Measurements from ENCODE around the gene ILKAP. TPM values are rescaled to one million over a fixed set of nuclear protein-coding genes. Genes with fewer than 3 reads are reported as not detected.

ILKAP gene
- total and polyA plus RNA-seq, 2 experiments from 2014 or later: 11.9 to 35.0 TPM

DNA sequence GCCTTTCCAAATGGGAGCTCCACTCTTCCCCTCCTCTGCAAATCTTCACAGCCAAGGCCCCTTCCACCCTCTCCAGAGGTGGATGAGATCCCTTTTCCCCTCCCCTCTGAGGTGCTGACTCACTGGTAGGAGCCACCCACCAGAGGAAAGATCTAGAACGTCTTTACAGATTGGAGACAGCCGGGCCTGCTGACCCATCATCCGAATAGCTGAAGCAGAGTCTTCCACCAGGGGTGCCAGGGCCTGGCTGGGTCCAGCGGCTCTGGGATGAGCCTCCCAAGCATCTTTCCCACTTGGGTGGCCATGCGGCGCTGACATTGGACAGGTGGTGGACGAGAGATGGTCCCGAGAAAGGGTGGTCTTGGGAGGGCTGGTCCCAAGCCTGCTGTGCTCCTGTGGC lies 35.7 kb downstream of the ILKAP start:
- H3K4me3 ChIP-seq: no peak overlapping the region
- no peaks in the 10 kb centered on the region for H3K9me2 ChIP-seq (ENCODE audit: insufficient read depth)
- no peaks in the 10 kb centered on the region for H3K27me3 ChIP-seq (replicated peaks; ENCODE audit: insufficient read depth)
- peaks cover 41% of the 10 kb centered on the region for H3F3A ChIP-seq (ENCODE audit: insufficient read depth)
- no peak overlapping the region for H2AFZ ChIP-seq
- 83 to 84% methylated on average over 8 of the region's 8 CpGs for WGBS, 2 experiments (ENCODE audit: low coverage in 1 of 2, low lambda C conversion rate in 2 of 2, missing lambda C conversion rate in 2 of 2)
- H3K79me2 ChIP-seq (ENCODE audit: insufficient read depth): peaks cover 10% of the 10 kb centered on the region; the same call in 1 of the 2 replicates
- peak overlapping the region; percentile 96; the same call in 1 of the 2 replicates for H3K27ac ChIP-seq
- H3K9me3 ChIP-seq (ENCODE audit: low read depth): no peaks in the 10 kb centered on the region
- TF ChIP-seq EZH2phosphoT487 (IDR thresholded peaks at IDR 0.05; ENCODE audit: insufficient read depth, low read depth) (no peak), EZH2 (IDR thresholded peaks at IDR 0.05; ENCODE audit: insufficient read depth, poor library complexity, severe bottlenecking) (no peak)
- H3K4me2 ChIP-seq (ENCODE audit: unreplicated experiment): peak overlapping the region; percentile 83
- H3K4me1 ChIP-seq (ENCODE audit: insufficient read depth): peaks cover 40% of the 10 kb centered on the region
- H3K9ac ChIP-seq: no peak overlapping the region
- peaks cover 4% of the 10 kb centered on the region; the same call in 1 of the 2 replicates for H3K36me3 ChIP-seq (ENCODE audit: low read depth)
- peak; percentile 53 for DNase-seq
- in situ Hi-C loops (cut with MboI): no loop called here
- no peaks in the 10 kb centered on the region for H4K20me1 ChIP-seq (ENCODE audit: insufficient read depth)

DNA sequence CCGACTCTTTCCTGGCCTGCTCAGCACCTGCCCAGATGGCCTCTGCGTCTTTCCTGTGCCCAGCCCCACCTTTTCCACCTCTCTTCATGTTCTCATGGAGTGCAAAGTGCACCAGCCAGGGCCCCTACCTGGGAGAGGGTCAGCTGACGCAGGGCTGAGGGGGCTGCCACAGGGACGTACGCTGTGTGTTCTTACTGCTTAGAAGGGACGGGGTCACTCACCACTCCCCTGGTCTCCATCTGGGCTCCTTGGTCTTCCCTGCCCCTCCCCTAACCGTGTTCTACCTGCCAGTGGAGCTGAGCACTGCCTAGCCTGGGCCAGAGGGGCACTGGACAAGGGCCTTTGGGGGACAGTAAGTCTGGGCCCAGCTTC lies 36.2 kb downstream of the ILKAP start:
- H3F3A ChIP-seq (ENCODE audit: insufficient read depth): peaks cover 41% of the 10 kb centered on the region
- TF ChIP-seq EZH2phosphoT487 (IDR thresholded peaks at IDR 0.05; ENCODE audit: insufficient read depth, low read depth): no peak
- TF ChIP-seq EZH2 (IDR thresholded peaks at IDR 0.05; ENCODE audit: insufficient read depth, poor library complexity, severe bottlenecking): no peak
- H3K27ac ChIP-seq: 0 out of 2 replicates have a peak overlapping the region, but pooled peaks have one; percentile 96
- in situ Hi-C loops (cut with MboI): no loop called here
- 85 to 91% methylated on average over 7 of the region's 7 CpGs for WGBS, 2 experiments (ENCODE audit: low coverage in 1 of 2, low lambda C conversion rate in 2 of 2, missing lambda C conversion rate in 2 of 2)
- peaks cover 10% of the 10 kb centered on the region; the same call in 1 of the 2 replicates for H3K79me2 ChIP-seq (ENCODE audit: insufficient read depth)
- H4K20me1 ChIP-seq (ENCODE audit: insufficient read depth): no peaks in the 10 kb centered on the region
- no peak overlapping the region for H3K4me3 ChIP-seq
- H3K9me2 ChIP-seq (ENCODE audit: insufficient read depth): no peaks in the 10 kb centered on the region
- peaks cover 40% of the 10 kb centered on the region for H3K4me1 ChIP-seq (ENCODE audit: insufficient read depth)
- no peaks in the 10 kb centered on the region for H3K9me3 ChIP-seq (ENCODE audit: low read depth)
- H3K36me3 ChIP-seq (ENCODE audit: low read depth): peaks cover 4% of the 10 kb centered on the region; the same call in 1 of the 2 replicates
- H3K4me2 ChIP-seq (ENCODE audit: unreplicated experiment): no peak overlapping the region
- DNase-seq: no peak
- H3K9ac ChIP-seq: no peak overlapping the region
- no peak overlapping the region for H2AFZ ChIP-seq
- no peaks in the 10 kb centered on the region for H3K27me3 ChIP-seq (replicated peaks; ENCODE audit: insufficient read depth)

DNA sequence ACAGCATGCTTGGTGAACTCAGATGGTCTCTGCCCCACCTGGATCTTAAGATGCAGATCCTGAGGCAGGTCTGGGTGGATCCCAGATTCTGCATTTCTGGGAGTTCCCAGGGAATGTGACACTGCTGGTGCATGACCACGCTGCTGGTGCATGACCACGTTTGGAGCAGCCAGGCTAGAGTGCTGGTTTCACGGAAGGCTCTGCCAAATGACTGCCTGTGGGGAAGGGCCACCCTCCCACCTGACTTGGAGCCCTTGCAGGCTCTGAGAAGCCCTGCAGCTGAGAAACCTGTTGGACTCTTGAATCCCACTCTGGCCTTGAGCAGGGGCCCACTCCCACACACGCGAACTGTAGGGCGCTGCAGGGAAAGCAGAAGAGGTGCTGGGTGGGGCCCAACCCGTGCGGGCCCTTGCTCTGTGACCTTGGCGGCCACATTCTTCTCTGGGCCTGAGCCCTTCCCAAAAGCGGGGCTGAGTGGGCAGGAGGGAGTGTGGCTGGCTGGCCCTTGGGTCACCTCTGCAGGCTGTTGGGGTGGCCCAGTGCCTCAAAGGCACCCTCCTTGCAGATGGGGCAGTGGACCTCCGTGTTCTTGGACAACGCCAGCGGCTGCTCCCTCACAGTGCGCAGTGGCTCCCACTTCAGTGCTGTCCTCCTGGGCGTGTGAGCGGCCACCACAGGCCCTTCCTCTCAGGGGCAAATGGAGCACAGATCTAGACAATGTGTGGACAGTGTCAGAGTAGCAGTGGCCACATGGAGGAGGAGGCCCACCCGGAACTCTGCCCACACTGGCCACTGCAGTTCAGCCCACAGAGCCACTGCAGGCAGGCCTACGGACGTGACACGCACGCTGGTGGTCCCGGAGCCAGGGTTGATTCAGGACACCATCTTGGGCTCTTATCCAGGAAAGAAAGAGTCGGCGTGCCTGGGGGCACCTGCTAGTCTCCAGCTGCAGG lies 36.8 kb downstream of the ILKAP start:
- Histone ChIP-seq H4K20me1 (ENCODE audit: insufficient read depth) (no peaks in the 10 kb centered on the region), H3K27ac (no peak overlapping the region)
- WGBS, 2 experiments (ENCODE audit: low coverage in 1 of 2, low lambda C conversion rate in 2 of 2, missing lambda C conversion rate in 2 of 2): 84 to 87% methylated on average over 24 of the region's 24 CpGs

DNA sequence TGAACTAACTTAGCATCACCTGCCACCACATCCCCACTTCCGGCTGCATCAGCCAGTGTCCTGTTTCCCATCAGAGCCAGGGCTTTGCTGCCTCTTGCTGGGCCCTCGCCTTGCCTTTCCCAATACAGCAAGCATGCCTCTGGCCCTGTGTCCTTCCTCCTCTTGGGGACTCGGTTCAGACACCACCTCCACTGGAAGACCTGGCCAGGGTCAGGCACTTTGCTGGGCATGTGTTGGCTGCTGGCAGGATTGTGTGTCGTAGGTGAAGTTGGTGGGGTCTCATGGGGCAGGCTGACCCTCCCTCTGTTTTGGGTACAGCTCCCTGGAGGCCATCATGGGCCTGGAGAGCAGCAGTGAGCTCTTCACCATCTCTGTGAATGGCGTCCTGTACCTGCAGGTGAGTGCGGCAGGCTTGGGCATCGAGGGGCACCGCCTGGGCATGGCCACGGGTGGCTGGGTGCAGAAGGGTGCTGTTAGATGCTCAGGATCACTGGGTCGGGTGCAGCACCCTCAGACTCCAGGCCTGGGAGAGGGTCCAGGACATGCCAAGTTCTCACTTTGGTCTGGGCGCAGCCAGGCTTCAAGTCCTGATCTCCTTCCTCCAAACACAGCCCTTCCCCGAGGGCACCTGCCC lies 38.1 kb downstream of the ILKAP start:
- Histone ChIP-seq H3K9me3 (ENCODE audit: low read depth) (no peaks in the 10 kb centered on the region), H3K27me3 (replicated peaks; ENCODE audit: insufficient read depth) (no peaks in the 10 kb centered on the region), H3K4me3 (no peak overlapping the region), H3F3A (ENCODE audit: insufficient read depth) (peaks cover 21% of the 10 kb centered on the region), H3K36me3 (ENCODE audit: low read depth) (peaks cover 4% of the 10 kb centered on the region; the same call in 1 of the 2 replicates), H4K20me1 (ENCODE audit: insufficient read depth) (no peaks in the 10 kb centered on the region), H3K79me2 (ENCODE audit: insufficient read depth) (peaks cover 10% of the 10 kb centered on the region; the same call in 1 of the 2 replicates), H3K4me1 (ENCODE audit: insufficient read depth) (peaks cover 28% of the 10 kb centered on the region), H3K9me2 (ENCODE audit: insufficient read depth) (no peaks in the 10 kb centered on the region), H3K9ac (no peak overlapping the region), H3K4me2 (ENCODE audit: unreplicated experiment) (no peak overlapping the region), H3K27ac (no peak overlapping the region), H2AFZ (no peak overlapping the region)
- no peak for DNase-seq
- TF ChIP-seq EZH2phosphoT487 (IDR thresholded peaks at IDR 0.05; ENCODE audit: insufficient read depth, low read depth) (no peak), EZH2 (IDR thresholded peaks at IDR 0.05; ENCODE audit: insufficient read depth, poor library complexity, severe bottlenecking) (no peak)
- WGBS, 2 experiments (ENCODE audit: low coverage in 1 of 2, low lambda C conversion rate in 2 of 2, missing lambda C conversion rate in 2 of 2): 86 to 91% methylated on average over 12 of the region's 12 CpGs
- in situ Hi-C loops (cut with MboI): no loop called here

More for the DNA sequence above, 36.8 kb downstream of the ILKAP start:
- Histone ChIP-seq H3F3A (ENCODE audit: insufficient read depth) (peaks cover 34% of the 10 kb centered on the region), H2AFZ (no peak overlapping the region), H3K36me3 (ENCODE audit: low read depth) (peaks cover 4% of the 10 kb centered on the region; the same call in 1 of the 2 replicates), H3K4me1 (ENCODE audit: insufficient read depth) (peaks cover 40% of the 10 kb centered on the region), H3K9ac (no peak overlapping the region), H3K27me3 (replicated peaks; ENCODE audit: insufficient read depth) (no peaks in the 10 kb centered on the region), H3K79me2 (ENCODE audit: insufficient read depth) (peaks cover 10% of the 10 kb centered on the region; the same call in 1 of the 2 replicates), H3K4me2 (ENCODE audit: unreplicated experiment) (no peak overlapping the region), H3K9me3 (ENCODE audit: low read depth) (no peaks in the 10 kb centered on the region), H3K4me3 (no peak overlapping the region), H3K9me2 (ENCODE audit: insufficient read depth) (no peaks in the 10 kb centered on the region)
- no peak for TF ChIP-seq EZH2phosphoT487 (IDR thresholded peaks at IDR 0.05; ENCODE audit: insufficient read depth, low read depth)
- no peak for TF ChIP-seq EZH2 (IDR thresholded peaks at IDR 0.05; ENCODE audit: insufficient read depth, poor library complexity, severe bottlenecking)
- DNase-seq: no peak
- in situ Hi-C loops (cut with MboI): no loop called here

Measured in GM23248 (cell line).